DOHH2 (cell line): ENCODE results near the gene CCP110.

ENCODE experiments used
- H3F3A ChIP-seq: fragments of 200-600 bp; sonication (generic), shearing (Covaris generic); 2 replicates; pipeline ENCODE4 v1.6.0; 2016; ENCODE audit warnings: antibody characterized with exemption, mild to moderate bottlenecking; ENCODE audit not compliant: control insufficient read depth, insufficient read depth
- H3K27ac ChIP-seq: fragments of 200-600 bp; sonication (generic); 2 replicates; pipeline ENCODE4 v1.5.1; 2014; ENCODE audit warnings: low read depth, mild to moderate bottlenecking, low read length, moderate library complexity
- H3K27me3 ChIP-seq: fragments of 200-600 bp; sonication (generic); 2 replicates; pipeline ENCODE4 v1.6.1; 2014; ENCODE audit warnings: mild to moderate bottlenecking, low read length, mixed read lengths; ENCODE audit not compliant: control insufficient read depth
- H3K36me3 ChIP-seq: fragments of 200-600 bp; sonication (generic); 2 replicates; pipeline ENCODE4 v1.6.1; 2014; ENCODE audit warnings: mild to moderate bottlenecking, low read length, moderate library complexity, mixed read lengths; ENCODE audit not compliant: control insufficient read depth
- H3K4me1 ChIP-seq: fragments of 200-600 bp; sonication (generic); 2 replicates; pipeline ENCODE4 v1.6.1; 2014; ENCODE audit warnings: mild to moderate bottlenecking, low read length, mixed read lengths; ENCODE audit not compliant: control insufficient read depth
- H3K4me2 ChIP-seq: fragments of 200-600 bp; sonication (generic); 2 replicates; pipeline ENCODE4 v1.6.0; 2014; ENCODE audit warnings: mild to moderate bottlenecking, low read length, moderate library complexity
- H3K4me3 ChIP-seq: fragments of 200-600 bp; sonication (generic); 2 replicates; pipeline ENCODE4 v1.5.1; 2014; ENCODE audit warnings: mild to moderate bottlenecking, low read length, mixed read lengths
- H3K79me2 ChIP-seq: fragments of 200-600 bp; sonication (generic); 2 replicates; pipeline ENCODE4 v1.6.1; 2014; ENCODE audit warnings: mild to moderate bottlenecking, low read length, mixed read lengths; ENCODE audit not compliant: control insufficient read depth
- H3K9me2 ChIP-seq: fragments of 200-600 bp; sonication (generic); replicated peaks from 2 replicates; pipeline ENCODE4 v1.6.1; 2014; ENCODE audit warnings: mild to moderate bottlenecking, low read length, mixed read lengths; ENCODE audit not compliant: control insufficient read depth
- H3K9me3 ChIP-seq: fragments of 200-600 bp; sonication (generic); 2 replicates; pipeline ENCODE4 v1.6.1; 2014; ENCODE audit warnings: antibody characterized with exemption, low read length, mixed read lengths; ENCODE audit not compliant: control insufficient read depth, insufficient read depth
- H4K20me1 ChIP-seq: fragments of 200-600 bp; sonication (generic); 2 replicates; pipeline ENCODE4 v1.6.0; 2014; ENCODE audit warnings: low read depth, mild to moderate bottlenecking, antibody characterized with exemption, low read length, moderate library complexity; ENCODE audit not compliant: control insufficient read depth, insufficient read depth
- EZH2phosphoT487 ChIP-seq: fragments of 200-600 bp; sonication (generic); IDR thresholded peaks from 2 replicates; pipeline ENCODE4 v1.6.1; 2017; ENCODE audit warnings: borderline replicate concordance, mild to moderate bottlenecking, antibody characterized with exemption, low read length, moderate library complexity, mixed read lengths
- TF ChIP-seq, protein P1 (sequence below): fragments of 200-600 bp; sonication (generic); IDR thresholded peaks from one replicate; pipeline ENCODE4 v1.5.1; 2014; ENCODE audit warnings: antibody characterized with exemption, mild to moderate bottlenecking, low read depth, low read length; ENCODE audit not compliant: poor library complexity, severe bottlenecking

Gene CCP110

DNA sequence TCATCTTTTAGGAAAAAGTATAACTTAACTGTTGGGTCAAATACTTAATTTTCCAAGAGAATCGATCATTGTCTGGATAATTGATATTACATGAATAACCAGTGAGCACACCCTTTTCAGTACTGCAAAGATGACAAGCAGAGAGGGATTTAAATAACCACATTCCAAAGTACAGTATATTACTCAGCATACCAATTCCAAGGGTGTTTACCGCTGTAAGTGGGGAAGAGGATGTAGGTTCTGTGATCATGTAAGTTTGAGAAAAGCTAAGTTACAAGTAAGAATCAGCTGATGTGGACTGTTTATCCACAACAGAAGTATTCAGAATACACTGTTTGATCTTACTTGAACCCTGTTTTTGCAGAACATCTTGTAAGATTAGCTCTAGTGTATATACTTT is 8.0 kb upstream of the CCP110 start:
- TF ChIP-seq, protein P1, sequence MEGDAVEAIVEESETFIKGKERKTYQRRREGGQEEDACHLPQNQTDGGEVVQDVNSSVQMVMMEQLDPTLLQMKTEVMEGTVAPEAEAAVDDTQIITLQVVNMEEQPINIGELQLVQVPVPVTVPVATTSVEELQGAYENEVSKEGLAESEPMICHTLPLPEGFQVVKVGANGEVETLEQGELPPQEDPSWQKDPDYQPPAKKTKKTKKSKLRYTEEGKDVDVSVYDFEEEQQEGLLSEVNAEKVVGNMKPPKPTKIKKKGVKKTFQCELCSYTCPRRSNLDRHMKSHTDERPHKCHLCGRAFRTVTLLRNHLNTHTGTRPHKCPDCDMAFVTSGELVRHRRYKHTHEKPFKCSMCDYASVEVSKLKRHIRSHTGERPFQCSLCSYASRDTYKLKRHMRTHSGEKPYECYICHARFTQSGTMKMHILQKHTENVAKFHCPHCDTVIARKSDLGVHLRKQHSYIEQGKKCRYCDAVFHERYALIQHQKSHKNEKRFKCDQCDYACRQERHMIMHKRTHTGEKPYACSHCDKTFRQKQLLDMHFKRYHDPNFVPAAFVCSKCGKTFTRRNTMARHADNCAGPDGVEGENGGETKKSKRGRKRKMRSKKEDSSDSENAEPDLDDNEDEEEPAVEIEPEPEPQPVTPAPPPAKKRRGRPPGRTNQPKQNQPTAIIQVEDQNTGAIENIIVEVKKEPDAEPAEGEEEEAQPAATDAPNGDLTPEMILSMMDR = no peak
- TF ChIP-seq EZH2phosphoT487 = no peak
- Histone ChIP-seq H3K27me3 (no peaks in the 10 kb centered on the region), H3K9me3 (no peaks in the 10 kb centered on the region), H4K20me1 (no peaks in the 10 kb centered on the region; the same call in 1 of the 2 replicates), H3K9me2 (no peaks in the 10 kb centered on the region), H3K4me2 (no peak overlapping the region), H3K4me3 (no peak overlapping the region), H3K36me3 (peaks cover 78% of the 10 kb centered on the region), H3K27ac (no peak overlapping the region), H3K79me2 (peaks cover 61% of the 10 kb centered on the region), H3K4me1 (peaks cover 30% of the 10 kb centered on the region), H3F3A (no peaks in the 10 kb centered on the region)

DNA sequence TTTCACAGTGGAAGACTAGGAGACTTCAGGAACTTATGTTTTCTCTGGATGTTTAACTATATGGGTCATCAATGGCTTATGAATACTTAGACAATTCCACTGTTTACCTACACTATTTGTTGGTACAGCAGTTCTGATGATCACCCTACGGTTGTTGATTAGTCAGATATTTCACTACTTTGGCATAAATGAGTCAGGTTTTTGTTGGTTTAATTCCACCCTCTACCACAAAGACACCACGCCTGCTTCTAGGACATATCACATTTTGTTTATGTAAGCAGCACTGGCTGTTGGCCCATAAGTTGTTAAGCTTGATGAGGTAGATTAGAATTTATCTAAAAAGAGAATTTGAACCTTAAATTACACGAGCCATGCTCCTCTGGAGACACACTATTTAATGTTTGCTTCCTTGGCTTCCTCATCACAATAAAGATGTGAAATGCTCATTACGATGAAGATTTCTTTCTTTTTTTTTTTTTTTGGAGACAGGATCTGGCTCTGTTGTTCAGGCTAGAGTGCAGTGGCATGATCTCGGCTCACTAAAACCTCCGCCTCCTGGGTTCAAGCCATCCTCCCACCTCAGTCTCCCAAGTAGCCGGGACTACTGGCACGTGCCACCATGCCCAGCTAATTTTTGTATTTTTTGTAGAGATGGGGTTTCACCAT is 6.2 kb upstream of the CCP110 start:
- Histone ChIP-seq H3K36me3 (peaks cover 72% of the 10 kb centered on the region), H3K4me2 (no peak overlapping the region), H3K9me2 (no peaks in the 10 kb centered on the region), H3K27ac (no peak overlapping the region), H3K79me2 (peaks cover 72% of the 10 kb centered on the region), H3F3A (peaks cover 3% of the 10 kb centered on the region), H3K9me3 (no peaks in the 10 kb centered on the region), H3K4me3 (no peak overlapping the region), H3K4me1 (peaks cover 33% of the 10 kb centered on the region), H3K27me3 (no peaks in the 10 kb centered on the region), H4K20me1 (no peaks in the 10 kb centered on the region; the same call in 1 of the 2 replicates)
- TF ChIP-seq, protein P1 = no peak
- no peak for TF ChIP-seq EZH2phosphoT487

DNA sequence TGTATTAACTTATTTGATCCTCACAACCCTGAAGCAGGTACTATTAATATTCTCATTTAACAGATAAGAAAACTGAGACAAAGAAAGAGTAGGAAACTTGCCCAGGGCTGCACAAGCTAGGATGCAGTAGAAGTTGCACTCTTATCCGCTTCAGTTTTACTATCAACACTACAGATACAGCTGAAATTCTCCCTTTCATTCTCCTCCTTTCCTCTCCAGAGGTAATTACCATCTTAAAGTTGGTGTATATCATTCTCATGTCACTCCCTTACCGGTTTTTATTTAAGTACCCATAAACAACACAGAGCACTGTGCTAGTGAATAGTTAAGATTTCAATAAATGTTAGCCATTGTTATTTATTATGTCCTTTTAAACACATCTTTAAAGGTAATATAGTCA is 5.4 kb upstream of the CCP110 start:
- Histone ChIP-seq H3K9me3 (no peaks in the 10 kb centered on the region), H3F3A (peaks cover 7% of the 10 kb centered on the region), H3K4me1 (peaks cover 41% of the 10 kb centered on the region), H3K4me2 (no peak overlapping the region), H3K27me3 (no peaks in the 10 kb centered on the region), H3K36me3 (peaks cover 64% of the 10 kb centered on the region), H4K20me1 (no peaks in the 10 kb centered on the region; the same call in 1 of the 2 replicates), H3K27ac (no peak overlapping the region), H3K4me3 (no peak overlapping the region), H3K9me2 (no peaks in the 10 kb centered on the region), H3K79me2 (peaks cover 69% of the 10 kb centered on the region)
- no peak for TF ChIP-seq EZH2phosphoT487

DNA sequence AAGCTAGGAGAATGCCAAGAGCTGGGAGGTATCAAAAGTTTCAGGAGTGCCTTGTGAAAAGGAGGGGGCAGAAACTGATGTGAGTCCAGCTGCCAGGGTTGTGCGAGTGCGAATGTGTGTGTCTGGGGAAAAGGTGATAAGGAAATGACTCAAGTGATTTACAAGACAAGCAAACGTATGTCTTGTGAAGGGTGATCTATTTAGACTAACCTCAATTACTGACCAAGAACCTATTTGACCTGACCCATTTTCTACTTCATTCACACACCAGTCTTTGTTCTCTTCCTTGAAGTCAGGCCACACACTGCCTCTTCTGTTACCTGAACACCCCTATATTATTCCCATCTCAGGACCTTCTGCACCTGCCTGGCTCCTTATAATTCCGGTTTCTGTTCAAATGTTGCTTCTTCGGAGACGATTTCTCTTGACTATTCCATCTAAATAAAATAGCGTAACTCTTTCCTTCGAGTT is 2.8 kb upstream of the CCP110 start:
- H3K9me2 ChIP-seq = no peaks in the 10 kb centered on the region
- peak overlapping the region; percentile 42 for H3K27ac ChIP-seq
- peaks cover 7% of the 10 kb centered on the region for H3F3A ChIP-seq
- no peaks in the 10 kb centered on the region for H3K9me3 ChIP-seq
- H3K27me3 ChIP-seq = no peaks in the 10 kb centered on the region
- H3K36me3 ChIP-seq = peaks cover 44% of the 10 kb centered on the region
- H3K79me2 ChIP-seq = peaks cover 73% of the 10 kb centered on the region
- H3K4me3 ChIP-seq = peak overlapping the region; percentile 97
- H3K4me2 ChIP-seq = peak overlapping the region; percentile 94
- peaks cover 50% of the 10 kb centered on the region for H3K4me1 ChIP-seq
- H4K20me1 ChIP-seq = no peaks in the 10 kb centered on the region; the same call in 1 of the 2 replicates
- TF ChIP-seq EZH2phosphoT487 = no peak
- TF ChIP-seq, protein P1 = no peak
